ENCODE measurements around the gene MLEC.
A peak's percentile ranks its signal among the peaks of the same experiment; 100 is the strongest.

The MLEC gene

DNA sequence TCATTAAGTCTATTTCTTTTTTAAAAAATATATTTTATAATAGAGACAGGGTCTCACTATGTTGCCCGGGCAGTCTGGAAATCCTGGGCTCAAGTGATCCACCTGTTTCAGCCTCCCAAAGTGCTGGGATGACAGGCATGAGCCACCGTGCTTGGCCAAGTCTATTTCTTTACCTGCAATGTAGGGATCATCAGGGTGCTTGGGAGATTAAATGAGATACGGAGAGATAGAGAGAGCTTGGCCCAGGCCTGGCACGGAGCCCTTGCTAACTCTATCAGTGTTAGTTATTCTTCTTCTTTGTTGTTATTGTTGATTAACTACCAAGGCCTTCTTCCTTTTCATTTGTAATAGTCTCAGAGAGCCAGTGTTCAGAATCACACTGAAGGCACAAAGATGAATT lies 43.4 kb upstream of the MLEC start:
- no peak overlapping the region for H3K4me3 ChIP-seq (replicated peaks; ENCODE audit: low read depth, low read length)
- TF ChIP-seq, protein P1, sequence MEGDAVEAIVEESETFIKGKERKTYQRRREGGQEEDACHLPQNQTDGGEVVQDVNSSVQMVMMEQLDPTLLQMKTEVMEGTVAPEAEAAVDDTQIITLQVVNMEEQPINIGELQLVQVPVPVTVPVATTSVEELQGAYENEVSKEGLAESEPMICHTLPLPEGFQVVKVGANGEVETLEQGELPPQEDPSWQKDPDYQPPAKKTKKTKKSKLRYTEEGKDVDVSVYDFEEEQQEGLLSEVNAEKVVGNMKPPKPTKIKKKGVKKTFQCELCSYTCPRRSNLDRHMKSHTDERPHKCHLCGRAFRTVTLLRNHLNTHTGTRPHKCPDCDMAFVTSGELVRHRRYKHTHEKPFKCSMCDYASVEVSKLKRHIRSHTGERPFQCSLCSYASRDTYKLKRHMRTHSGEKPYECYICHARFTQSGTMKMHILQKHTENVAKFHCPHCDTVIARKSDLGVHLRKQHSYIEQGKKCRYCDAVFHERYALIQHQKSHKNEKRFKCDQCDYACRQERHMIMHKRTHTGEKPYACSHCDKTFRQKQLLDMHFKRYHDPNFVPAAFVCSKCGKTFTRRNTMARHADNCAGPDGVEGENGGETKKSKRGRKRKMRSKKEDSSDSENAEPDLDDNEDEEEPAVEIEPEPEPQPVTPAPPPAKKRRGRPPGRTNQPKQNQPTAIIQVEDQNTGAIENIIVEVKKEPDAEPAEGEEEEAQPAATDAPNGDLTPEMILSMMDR (IDR thresholded peaks at IDR 0.05; ENCODE audit: low read depth, low read length, missing control alignments) = no peak
- no peak for DNase-seq (ENCODE audit: extremely low read depth, low read depth)

DNA sequence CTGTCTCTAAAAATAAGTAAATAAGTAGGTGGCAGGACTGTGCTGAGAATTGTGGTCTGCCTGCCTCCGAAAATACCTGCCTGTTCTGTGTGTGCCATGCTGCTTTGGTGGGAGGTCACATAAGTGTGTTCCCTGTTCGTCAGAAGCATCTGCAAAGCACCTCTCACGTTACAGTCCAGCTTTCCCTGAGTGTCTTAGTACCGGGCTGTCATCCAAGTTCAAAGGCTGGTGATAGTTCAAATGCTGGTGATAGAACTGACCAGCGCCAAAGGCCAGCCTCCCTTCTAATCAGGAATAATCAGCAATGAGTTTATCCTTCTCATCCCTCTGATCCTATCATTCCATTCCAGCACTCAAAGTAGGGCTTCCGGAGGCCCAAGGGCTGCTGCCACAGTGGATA lies 40.9 kb upstream of the MLEC start:
- TF ChIP-seq, protein P1 (IDR thresholded peaks at IDR 0.05; ENCODE audit: low read depth, low read length, missing control alignments) = no peak
- no peak overlapping the region for H3K4me3 ChIP-seq (replicated peaks; ENCODE audit: low read depth, low read length)
- DNase-seq (ENCODE audit: extremely low read depth, low read depth) = no peak

DNA sequence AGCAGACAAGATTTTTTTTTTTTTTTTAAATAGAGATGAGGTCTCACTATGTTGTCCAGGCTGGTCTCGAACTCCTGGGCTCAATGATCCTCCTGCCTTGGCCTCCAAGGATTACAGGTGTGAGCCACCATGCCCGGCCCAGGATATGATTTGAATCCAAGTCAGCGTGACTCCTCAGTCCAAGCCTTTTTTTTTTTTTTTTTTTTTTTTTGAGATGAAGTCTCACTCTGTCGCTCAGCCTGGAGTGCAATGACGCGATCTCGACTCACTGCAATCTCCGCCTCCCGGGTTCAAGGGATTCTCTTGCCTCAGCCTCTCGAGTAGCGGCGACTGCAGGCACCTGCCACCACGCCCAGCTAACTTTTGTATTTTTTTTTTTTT lies 39.6 kb upstream of the MLEC start:
- DNase-seq (ENCODE audit: extremely low read depth, low read depth) = no peak
- TF ChIP-seq, protein P1 (IDR thresholded peaks at IDR 0.05; ENCODE audit: low read depth, low read length, missing control alignments) = no peak

GRCh38 chr12:120649442-120650232 lies 37.3 kb upstream of the MLEC start:
- TF ChIP-seq, protein P1 (IDR thresholded peaks at IDR 0.05; ENCODE audit: low read depth, low read length, missing control alignments) = peak; percentile 0
- no peak for DNase-seq (ENCODE audit: extremely low read depth, low read depth)
- H3K4me3 ChIP-seq (replicated peaks; ENCODE audit: low read depth, low read length) = peak overlapping the region; percentile 37

More for the DNA sequence above, 39.6 kb upstream of the MLEC start:
- no peak overlapping the region for H3K4me3 ChIP-seq (replicated peaks; ENCODE audit: low read depth, low read length)

DNA sequence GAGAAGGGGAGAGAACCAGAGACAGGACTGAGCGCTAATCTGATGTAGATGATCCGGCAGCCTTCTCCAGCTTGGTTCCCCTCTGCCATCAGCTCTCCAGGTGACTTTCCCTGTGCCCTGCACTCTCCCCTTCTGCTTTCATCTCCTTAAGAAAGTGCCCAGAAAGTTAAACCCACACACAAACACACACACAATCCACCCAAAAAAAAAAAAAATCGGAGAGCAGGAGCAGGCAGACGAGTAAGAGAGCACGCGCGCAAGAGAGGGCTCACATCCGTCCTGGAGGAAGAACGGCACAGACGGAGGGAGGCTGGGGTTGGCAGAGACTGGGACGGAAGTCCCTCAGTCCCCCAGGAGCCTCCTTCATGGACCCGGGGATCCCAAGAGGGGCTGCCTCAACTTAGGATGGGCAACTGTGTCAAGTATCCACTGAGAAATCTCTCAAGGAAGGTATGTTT lies 36.7 kb upstream of the MLEC start:
- TF ChIP-seq, protein P1 (IDR thresholded peaks at IDR 0.05; ENCODE audit: low read depth, low read length, missing control alignments) = no peak
- H3K4me3 ChIP-seq (replicated peaks; ENCODE audit: low read depth, low read length) = no peak overlapping the region
- DNase-seq (ENCODE audit: extremely low read depth, low read depth) = no peak

- DNase-seq (ENCODE audit: extremely low read depth, low read depth) = no peak
- no peak overlapping the region for H3K4me3 ChIP-seq (replicated peaks; ENCODE audit: low read depth, low read length)
- TF ChIP-seq, protein P1 (IDR thresholded peaks at IDR 0.05; ENCODE audit: low read depth, low read length, missing control alignments) = no peak
Measured at GRCh38 chr12:120651821-120652220, 35.1 kb upstream of the MLEC start.
